Breast epithelium (tissue), 3 donors: ENCODE results near the gene ADCY6.
A peak's percentile ranks its signal among the peaks of the same experiment; 100 is the strongest.

ENCODE experiments used
- POLR2AphosphoS5 ChIP-seq, 3 donors: sonication (generic); formaldehyde crosslinking; IDR thresholded peaks; one replicate each; pipeline ENCODE4 v1.6.1; 2017; ENCODE audit warnings: antibody characterized with exemption in 3 of 3
- TF ChIP-seq, protein P1 (sequence below), 3 donors: fragments of 450-650 bp; IDR thresholded peaks; one replicate each; pipeline ENCODE4 v1.5.1; 2016 to 2017; ENCODE audit warnings: antibody characterized with exemption in 3 of 3, mild to moderate bottlenecking in 3 of 3, moderate library complexity in 3 of 3

DNA sequence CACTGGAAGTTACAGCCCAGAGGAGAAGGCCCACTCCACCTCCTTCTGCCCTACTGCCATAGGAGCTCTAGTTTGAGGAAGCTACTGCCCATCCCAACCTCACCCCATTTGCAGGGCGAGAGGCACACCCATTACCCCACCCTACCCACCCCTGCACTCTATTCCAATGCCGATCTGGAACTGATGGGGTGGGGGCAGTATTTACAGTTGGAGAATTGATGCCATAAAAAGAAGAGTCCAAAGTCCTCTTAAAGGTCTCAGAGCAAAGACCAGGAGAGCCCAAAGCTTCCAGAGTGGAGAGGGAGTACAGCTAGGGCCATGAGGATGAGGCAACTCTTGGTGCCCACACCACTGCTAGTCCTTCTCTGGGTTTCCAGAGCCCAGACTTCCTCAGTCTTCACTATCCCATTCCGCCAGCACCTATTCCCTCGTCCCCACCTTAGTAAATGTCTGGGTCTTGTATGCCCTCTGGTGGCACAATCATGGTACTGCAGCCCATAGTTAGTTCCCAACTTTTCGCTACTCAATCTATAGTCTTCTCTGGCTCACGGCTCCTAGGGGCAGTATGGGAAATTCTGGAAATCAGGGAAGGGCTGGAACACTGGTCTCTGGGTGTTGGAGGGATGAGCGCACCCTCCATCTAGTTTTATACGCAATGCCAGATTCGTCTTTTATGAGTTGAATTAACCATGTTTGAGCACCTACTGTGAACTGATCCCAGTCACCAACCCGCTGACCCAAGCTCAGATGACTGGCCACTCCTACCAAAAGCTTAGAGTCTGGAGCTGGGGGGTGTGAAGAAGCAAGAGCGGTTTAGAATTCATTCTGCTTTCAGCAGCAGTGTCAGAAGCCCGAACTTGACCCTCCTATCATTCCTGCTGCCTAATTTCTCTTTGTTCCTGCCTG, 6.9 kb upstream of the ADCY6 start:
- TF ChIP-seq, protein P1, sequence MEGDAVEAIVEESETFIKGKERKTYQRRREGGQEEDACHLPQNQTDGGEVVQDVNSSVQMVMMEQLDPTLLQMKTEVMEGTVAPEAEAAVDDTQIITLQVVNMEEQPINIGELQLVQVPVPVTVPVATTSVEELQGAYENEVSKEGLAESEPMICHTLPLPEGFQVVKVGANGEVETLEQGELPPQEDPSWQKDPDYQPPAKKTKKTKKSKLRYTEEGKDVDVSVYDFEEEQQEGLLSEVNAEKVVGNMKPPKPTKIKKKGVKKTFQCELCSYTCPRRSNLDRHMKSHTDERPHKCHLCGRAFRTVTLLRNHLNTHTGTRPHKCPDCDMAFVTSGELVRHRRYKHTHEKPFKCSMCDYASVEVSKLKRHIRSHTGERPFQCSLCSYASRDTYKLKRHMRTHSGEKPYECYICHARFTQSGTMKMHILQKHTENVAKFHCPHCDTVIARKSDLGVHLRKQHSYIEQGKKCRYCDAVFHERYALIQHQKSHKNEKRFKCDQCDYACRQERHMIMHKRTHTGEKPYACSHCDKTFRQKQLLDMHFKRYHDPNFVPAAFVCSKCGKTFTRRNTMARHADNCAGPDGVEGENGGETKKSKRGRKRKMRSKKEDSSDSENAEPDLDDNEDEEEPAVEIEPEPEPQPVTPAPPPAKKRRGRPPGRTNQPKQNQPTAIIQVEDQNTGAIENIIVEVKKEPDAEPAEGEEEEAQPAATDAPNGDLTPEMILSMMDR (IDR thresholded peaks at IDR 0.05): peak; percentile 98 to 99 (median 99)
- no peak for TF ChIP-seq POLR2AphosphoS5 (IDR thresholded peaks at IDR 0.05)
